HEK293 (cell line): ENCODE data around the gene LYST.

Experiments
- CTCF ChIA-PET: fragments of 350-600 bp; formaldehyde crosslinking; extraction: SDS; loops from one replicate; lab custom pipeline; 2021; ENCODE audit warnings: antibody characterized with exemption; lab: Yijun Ruan, JAX
- POLR2A ChIA-PET: fragments of 300-600 bp; formaldehyde crosslinking; extraction: SDS; loops from one replicate; lab custom pipeline; 2020; ENCODE audit warnings: antibody characterized with exemption, inconsistent platforms; lab: Yijun Ruan, JAX
- H3K27ac ChIP-seq: fragments of 200-500 bp; sonication (Bioruptor generic); 2 replicates; pipeline ENCODE4 v1.5.1; 2014; ENCODE audit warnings: low read depth, low read length, control low read depth, inconsistent platforms; ENCODE audit errors: extremely low read depth
- H3K36me3 ChIP-seq, 2 experiments: fragments of 200-500 bp in 1 of 2; sonication (Bioruptor generic) in 1 of 2; 1 replicate in 1 of 2; 2 replicates in 1 of 2; pipeline ENCODE4 v1.5.1; 2014 to 2017; ENCODE audit warnings: inconsistent platforms in 2 of 2, low read length in 2 of 2; ENCODE audit not compliant: control insufficient read depth in 2 of 2, insufficient read depth in 1 of 2
- H3K4me1 ChIP-seq: fragments of 200-500 bp; sonication (Bioruptor generic); 2 replicates; pipeline ENCODE4 v1.5.1; 2014; ENCODE audit warnings: mild to moderate bottlenecking, low read length, inconsistent platforms; ENCODE audit not compliant: control insufficient read depth, insufficient read depth
- H3K4me3 ChIP-seq: 2 replicates; pipeline ENCODE4 v1.5.1; 2011; ENCODE audit warnings: low read depth, mild to moderate bottlenecking, control low read depth, low read length, moderate library complexity
- H3K9me3 ChIP-seq: fragments of 200-500 bp; sonication (Bioruptor generic); 2 replicates; pipeline ENCODE4 v1.5.1; 2014; ENCODE audit warnings: low read depth, low read length, inconsistent platforms; ENCODE audit not compliant: control insufficient read depth, insufficient read depth
- EGR2 ChIP-seq: fragments of 450-650 bp; formaldehyde crosslinking; IDR thresholded peaks from 2 replicates; pipeline ENCODE4 v1.5.1; 2016; ENCODE audit warnings: low read depth, missing biosample characterization, missing genetic modification characterization
- ELK4 ChIP-seq: IDR thresholded peaks from 2 replicates; pipeline ENCODE4 v1.6.1; 2011; ENCODE audit warnings: mild to moderate bottlenecking, low read depth, low read length, borderline replicate concordance
- KLF1 ChIP-seq: fragments of 450-650 bp; formaldehyde crosslinking; IDR thresholded peaks from 2 replicates; pipeline ENCODE4 v1.5.1; 2016; ENCODE audit warnings: missing biosample characterization, missing genetic modification characterization
- KLF17 ChIP-seq: fragments of 450-650 bp; formaldehyde crosslinking; IDR thresholded peaks from 2 replicates; pipeline ENCODE4 v1.5.1; 2016; ENCODE audit warnings: missing biosample characterization, missing genetic modification characterization
- PATZ1 ChIP-seq: fragments of 450-650 bp; formaldehyde crosslinking; IDR thresholded peaks from 2 replicates; pipeline ENCODE4 v1.5.1; 2016; ENCODE audit warnings: missing biosample characterization, missing genetic modification characterization
- PRDM10 ChIP-seq: fragments of 450-650 bp; formaldehyde crosslinking; IDR thresholded peaks from 2 replicates; pipeline ENCODE4 v1.5.1; 2016; ENCODE audit warnings: missing biosample characterization, missing genetic modification characterization
- SP2 ChIP-seq: fragments of 450-650 bp; formaldehyde crosslinking; IDR thresholded peaks from 2 replicates; pipeline ENCODE4 v1.5.1; 2016; ENCODE audit warnings: missing biosample characterization, missing genetic modification characterization
- SP7 ChIP-seq: fragments of 450-650 bp; formaldehyde crosslinking; IDR thresholded peaks from 2 replicates; pipeline ENCODE4 v1.5.1; 2016; ENCODE audit warnings: missing biosample characterization, missing genetic modification characterization
- YY1 ChIP-seq: fragments of 450-650 bp; formaldehyde crosslinking; IDR thresholded peaks from 2 replicates; pipeline ENCODE4 v1.5.1; 2018; ENCODE audit warnings: missing biosample characterization, missing genetic modification characterization
- ZBTB20 ChIP-seq: fragments of 450-650 bp; formaldehyde crosslinking; IDR thresholded peaks from 2 replicates; pipeline ENCODE4 v1.5.1; 2016; ENCODE audit warnings: missing biosample characterization, missing genetic modification characterization
- ZBTB21 ChIP-seq: fragments of 450-650 bp; formaldehyde crosslinking; IDR thresholded peaks from 2 replicates; pipeline ENCODE4 v1.5.1; 2017; ENCODE audit warnings: missing biosample characterization, missing genetic modification characterization
- ZEB2 ChIP-seq: fragments of 450-650 bp; formaldehyde crosslinking; IDR thresholded peaks from 2 replicates; pipeline ENCODE4 v1.5.1; 2016; ENCODE audit warnings: missing biosample characterization, missing genetic modification characterization
- ZFHX2 ChIP-seq: fragments of 450-650 bp; formaldehyde crosslinking; conservative IDR thresholded peaks from 2 replicates; pipeline ENCODE4 v1.5.1; 2016; ENCODE audit warnings: missing biosample characterization, missing genetic modification characterization
- ZIC2 ChIP-seq: fragments of 450-650 bp; formaldehyde crosslinking; IDR thresholded peaks from 2 replicates; pipeline ENCODE4 v1.5.1; 2016; ENCODE audit warnings: missing biosample characterization, missing genetic modification characterization
- ZNF10 ChIP-seq: fragments of 450-650 bp; formaldehyde crosslinking; IDR thresholded peaks from 2 replicates; pipeline ENCODE4 v1.5.1; 2017; ENCODE audit warnings: missing biosample characterization, missing genetic modification characterization
- ZNF140 ChIP-seq: fragments of 450-650 bp; formaldehyde crosslinking; IDR thresholded peaks from 2 replicates; pipeline ENCODE4 v1.5.1; 2016; ENCODE audit warnings: missing biosample characterization, missing genetic modification characterization
- ZNF292 ChIP-seq: fragments of 450-650 bp; formaldehyde crosslinking; IDR thresholded peaks from 2 replicates; pipeline ENCODE4 v1.5.1; 2016; ENCODE audit warnings: low read depth, missing biosample characterization, missing genetic modification characterization, borderline replicate concordance
- ZNF555 ChIP-seq: fragments of 450-650 bp; formaldehyde crosslinking; conservative IDR thresholded peaks from 2 replicates; pipeline ENCODE4 v1.5.1; 2017; ENCODE audit warnings: missing biosample characterization, mild to moderate bottlenecking, missing genetic modification characterization, inconsistent platforms
- ZNF600 ChIP-seq: fragments of 450-650 bp; formaldehyde crosslinking; IDR thresholded peaks from 2 replicates; pipeline ENCODE4 v1.5.1; 2016; ENCODE audit warnings: missing biosample characterization, missing genetic modification characterization
- ZNF621 ChIP-seq: fragments of 450-650 bp; formaldehyde crosslinking; IDR thresholded peaks from 2 replicates; pipeline ENCODE4 v1.5.1; 2017; ENCODE audit warnings: missing biosample characterization, missing genetic modification characterization
- ZNF623 ChIP-seq: fragments of 450-650 bp; formaldehyde crosslinking; IDR thresholded peaks from 2 replicates; pipeline ENCODE4 v1.5.1; 2016; ENCODE audit warnings: missing biosample characterization, missing genetic modification characterization
- ZNF660 ChIP-seq: fragments of 450-650 bp; IDR thresholded peaks from 2 replicates; pipeline ENCODE4 v1.5.1; 2018; ENCODE audit warnings: missing biosample characterization, mild to moderate bottlenecking, missing genetic modification characterization
- ZNF664 ChIP-seq: fragments of 450-650 bp; formaldehyde crosslinking; IDR thresholded peaks from 2 replicates; pipeline ENCODE4 v1.5.1; 2016; ENCODE audit warnings: missing biosample characterization, missing genetic modification characterization
- ZNF692 ChIP-seq: fragments of 450-650 bp; formaldehyde crosslinking; IDR thresholded peaks from 2 replicates; pipeline ENCODE4 v1.5.1; 2016; ENCODE audit warnings: missing biosample characterization, missing genetic modification characterization

Gene LYST

GRCh38 chr1:235642011-235642942 lies 224.4 kb downstream of the LYST start:
- CTCF ChIA-PET = interaction anchor here (1.2 kb wide), 1 partner anchor 8 kb away, joined by 3 read pairs; no protein-coding TSS in a partner anchor
- H3K36me3 ChIP-seq = no peaks in the 10 kb centered on the region
- H3K27ac ChIP-seq = peak overlapping the region; percentile 32; the same call in 1 of the 2 replicates
- POLR2A ChIA-PET = interaction anchor here (1.0 kb wide), 1 partner anchor 138 kb away, joined by 3 read pairs; the partner anchor contains the start of gene B3GALNT2
- no peaks in the 10 kb centered on the region for H3K9me3 ChIP-seq
- no peak for TF ChIP-seq ELK4
- peak; percentile 93 for TF ChIP-seq KLF17
- TF ChIP-seq PATZ1 = peak; percentile 47
- peak; percentile 62; the same call in 1 of the 2 replicates for TF ChIP-seq EGR2 (tag by site-specific recombination)
- 0 out of 2 replicates have a peak, but pooled peaks have one; percentile 18 for TF ChIP-seq PRDM10 (tag by site-specific recombination)
- TF ChIP-seq ZNF140 (tag by site-specific recombination) = no peak
- peak; percentile 23; the same call in 1 of the 2 replicates for TF ChIP-seq ZBTB20 (tag by site-specific recombination)
- 0 out of 2 replicates have a peak, but pooled peaks have one; percentile 31 for TF ChIP-seq ZNF600 (tag by site-specific recombination)
- no peak for TF ChIP-seq ZNF10 (tag by site-specific recombination)
- TF ChIP-seq ZNF660 (tag by site-specific recombination) = no peak
- 0 out of 2 replicates have a peak, but pooled peaks have one; percentile 25 for TF ChIP-seq SP7 (tag by site-specific recombination)
- no peak for TF ChIP-seq ZNF623 (tag by site-specific recombination)
- no peak for TF ChIP-seq ZNF664
- TF ChIP-seq ZFHX2 (tag by site-specific recombination) = peak; percentile 77
- TF ChIP-seq SP2 (tag by site-specific recombination) = peak; percentile 37; the same call in 1 of the 2 replicates
- TF ChIP-seq KLF1 = peak; percentile 52
- no peak for TF ChIP-seq ZNF621
- TF ChIP-seq ZNF292 = no peak
- peak; percentile 55; the same call in 1 of the 2 replicates for TF ChIP-seq ZIC2
- no peak for TF ChIP-seq ZEB2
- no peak for TF ChIP-seq ZBTB21 (tag by site-specific recombination)
- no peak for TF ChIP-seq YY1 (tag by site-specific recombination)
- no peak for TF ChIP-seq ZNF692 (tag by site-specific recombination)
- no peak for TF ChIP-seq ZNF555 (tag by site-specific recombination)
- H3K4me1 ChIP-seq = peaks cover 3% of the 10 kb centered on the region; the same call in 1 of the 2 replicates
- H3K4me3 ChIP-seq = peak overlapping the region; percentile 17
